HG03135 (cell line): ENCODE data around the gene NME5.
A peak's percentile ranks its signal among the peaks of the same experiment; 100 is the strongest.
"Not testable (repeated sequence)": the region's sequence is repeated elsewhere in the genome, so short reads cannot be mapped to it uniquely, and the experiment has no call there.

Experiments
- ATAC-seq: cut with Tn5 transposase; IDR thresholded peaks from one replicate; pipeline ENCODE4 v1.9.1; 2021; ENCODE audit warnings: mild to moderate bottlenecking, moderate library complexity; ENCODE audit not compliant: unreplicated experiment

NME5 gene, protein sequence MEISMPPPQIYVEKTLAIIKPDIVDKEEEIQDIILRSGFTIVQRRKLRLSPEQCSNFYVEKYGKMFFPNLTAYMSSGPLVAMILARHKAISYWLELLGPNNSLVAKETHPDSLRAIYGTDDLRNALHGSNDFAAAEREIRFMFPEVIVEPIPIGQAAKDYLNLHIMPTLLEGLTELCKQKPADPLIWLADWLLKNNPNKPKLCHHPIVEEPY

DNA sequence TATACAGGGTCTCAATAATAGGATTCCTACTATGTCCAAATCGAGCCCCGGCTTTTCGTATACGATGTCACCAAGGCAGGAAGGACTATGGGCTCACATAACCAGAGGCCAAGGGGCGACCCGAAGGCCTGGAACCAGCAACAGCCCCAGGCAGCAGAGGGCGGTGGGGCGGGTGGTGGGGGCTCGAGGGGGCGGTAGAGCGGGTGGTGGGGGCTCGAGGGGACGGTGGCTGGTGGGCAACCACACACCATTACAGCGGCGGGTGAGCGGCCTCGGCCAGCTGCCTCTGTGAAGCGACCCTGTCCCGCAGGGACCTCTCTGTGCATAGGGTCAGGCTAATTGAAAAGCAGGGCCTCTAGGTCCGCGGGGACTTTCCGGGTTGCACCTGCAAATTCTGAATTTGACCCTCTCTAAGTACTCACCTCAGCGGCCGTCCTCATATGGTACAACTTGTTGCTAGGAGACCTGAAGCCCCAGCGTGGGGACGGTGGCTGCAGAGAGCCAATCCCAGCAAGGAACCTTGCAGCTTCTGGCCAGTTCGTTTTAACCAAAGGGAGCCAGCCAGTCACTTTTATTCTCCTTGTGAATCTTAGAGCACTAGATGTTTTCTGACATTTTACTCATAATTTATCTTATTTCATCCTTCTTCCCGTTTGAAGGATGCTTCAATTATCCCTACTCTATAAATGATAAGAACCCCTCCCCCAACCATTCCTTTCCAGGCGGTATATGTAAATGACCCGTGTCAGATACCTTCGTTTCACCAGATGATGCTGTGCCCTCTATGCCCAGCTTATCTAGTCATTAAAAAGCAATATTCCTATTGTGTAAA is at the start of gene NME5:
Gene NME5, minus strand, starts transcription at position 480 of the 832 bp plus-strand sequence. CDS start 648 bp downstream, outside the sequence.
- no peak for ATAC-seq

DNA sequence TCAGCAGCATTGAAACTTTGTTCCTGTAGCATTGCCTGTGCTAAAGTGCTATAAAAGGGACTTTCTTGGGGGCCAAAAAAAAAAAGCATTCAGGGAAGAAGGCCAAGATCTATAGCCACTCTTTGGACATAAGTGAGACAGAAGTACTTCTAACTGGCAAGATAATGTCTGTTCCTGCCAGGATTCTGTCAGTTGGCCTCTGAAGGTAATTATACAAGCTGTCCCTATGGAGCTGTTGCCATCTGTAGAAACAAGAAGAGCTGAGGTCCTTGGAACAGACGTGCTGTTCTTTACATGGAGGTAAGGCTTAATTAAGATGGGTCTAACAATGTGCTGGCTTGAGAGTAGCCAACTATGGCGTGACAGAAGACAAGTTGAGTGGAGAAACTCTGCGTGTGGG is 49.4 kb upstream of the NME5 start:
- ATAC-seq: no peak

DNA sequence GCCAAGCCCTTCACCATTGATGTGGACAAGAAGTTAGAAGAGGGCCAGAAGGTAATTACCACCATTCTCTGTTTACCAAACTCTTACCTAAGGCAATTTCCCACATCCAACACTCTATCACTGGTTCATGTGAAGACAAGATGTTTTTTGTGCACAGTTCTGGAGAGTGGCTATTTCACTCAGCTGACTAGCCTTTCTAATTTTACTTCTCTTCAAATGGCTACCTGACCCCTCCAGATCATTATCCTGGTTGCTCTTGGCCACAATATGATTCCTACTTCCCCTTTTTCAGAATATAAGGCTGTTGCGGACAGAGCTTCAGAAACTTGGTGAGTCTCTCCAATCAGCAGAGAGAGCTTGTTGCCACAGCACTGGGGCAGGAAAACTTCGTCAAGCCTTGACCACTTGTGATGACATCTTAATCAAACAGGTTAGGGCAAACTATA is 46.8 kb upstream of the NME5 start:
- ATAC-seq: no peak

DNA sequence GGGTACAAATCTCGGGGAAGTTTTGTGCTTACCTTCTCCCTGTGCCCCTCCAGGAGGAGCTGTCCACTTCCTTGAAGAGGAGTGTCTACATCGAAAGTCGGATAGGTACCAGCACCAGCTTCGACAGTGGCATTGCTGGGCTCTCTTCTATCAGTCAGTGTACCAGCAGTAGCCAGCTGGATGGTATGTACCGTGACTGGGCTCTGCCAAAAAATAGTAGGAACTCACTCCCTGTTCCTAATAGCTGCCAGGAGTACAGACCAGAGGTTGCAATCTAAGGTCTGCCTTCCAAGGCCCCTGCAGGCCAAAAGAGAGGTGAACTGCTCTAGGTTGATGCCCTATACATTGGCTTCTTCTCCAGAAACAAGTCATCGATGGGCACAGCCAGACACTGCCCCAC is 43.6 kb upstream of the NME5 start:
- no peak for ATAC-seq

GRCh38 chr5:138180841-138181240 is 41.6 kb upstream of the NME5 start:
- no peak for ATAC-seq

- no peak for ATAC-seq
Measured at GRCh38 chr5:138180183-138180782, 41.1 kb upstream of the NME5 start.

DNA sequence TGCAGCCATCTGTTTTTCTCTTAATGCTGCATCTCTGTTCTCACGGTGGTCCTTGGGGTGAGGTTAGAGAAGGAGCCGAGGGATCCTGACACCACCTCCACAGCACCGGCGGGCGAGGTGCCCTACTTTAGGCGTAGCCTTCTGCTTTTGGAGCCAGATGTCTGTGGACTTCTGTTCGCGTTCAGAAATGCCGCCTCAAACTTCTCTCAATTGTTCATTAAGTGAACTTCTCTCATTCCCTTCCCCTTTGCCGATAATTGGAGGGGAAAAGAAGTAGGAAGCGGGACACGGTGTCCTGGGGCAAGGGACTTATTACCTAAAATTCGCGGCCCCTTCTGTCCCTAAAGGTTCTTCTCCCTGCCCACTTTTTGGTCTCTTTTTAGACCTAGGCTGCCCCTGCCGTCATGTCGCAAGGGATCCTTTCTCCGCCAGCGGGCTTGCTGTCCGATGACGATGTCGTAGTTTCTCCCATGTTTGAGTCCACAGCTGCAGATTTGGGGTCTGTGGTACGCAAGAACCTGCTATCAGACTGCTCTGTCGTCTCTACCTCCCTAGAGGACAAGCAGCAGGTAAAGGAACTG is 40.1 kb upstream of the NME5 start:
- ATAC-seq: no peak

GRCh38 chr5:138178516-138179276 is 39.5 kb upstream of the NME5 start, which contains the start of the genes BRD8 and KIF20A:
Gene BRD8 (minus strand): TSS chr5:138178630. CDS start chr5:138178614, 16 bp downstream.
Gene KIF20A (plus strand): TSS chr5:138179112. CDS start chr5:138179681, 569 bp downstream.
- ATAC-seq: peak; percentile 84

- ATAC-seq: peak; percentile 17
Measured at GRCh38 chr5:138177941-138178515, 38.8 kb upstream of the NME5 start.

DNA sequence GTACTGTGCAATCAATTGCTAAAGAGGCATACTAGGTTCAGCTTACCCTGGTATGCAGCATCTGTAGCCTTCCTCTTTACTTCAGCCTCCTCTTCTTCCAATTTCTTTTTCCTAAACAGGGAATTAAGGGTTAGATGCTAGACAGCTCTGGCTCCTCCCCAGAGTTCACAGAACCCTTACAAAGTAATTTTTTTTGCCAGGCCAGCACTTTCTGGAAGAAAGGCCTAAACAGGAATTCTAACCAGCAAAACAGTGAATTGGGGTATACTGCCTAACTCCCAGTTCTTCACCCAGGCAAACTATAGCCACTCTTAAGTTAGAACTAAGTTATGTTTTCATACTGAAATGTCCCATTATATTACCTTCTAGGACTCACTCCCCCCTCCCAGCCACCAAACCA is 31.1 kb upstream of the NME5 start:
- no peak for ATAC-seq

- no peak for ATAC-seq
Measured at GRCh38 chr5:138169124-138169523, 29.9 kb upstream of the NME5 start.

GRCh38 chr5:138163721-138164120 is 24.5 kb upstream of the NME5 start:
- no peak for ATAC-seq

GRCh38 chr5:138160706-138161105 is 21.5 kb upstream of the NME5 start:
- no peak for ATAC-seq

GRCh38 chr5:138159666-138160065 is 20.4 kb upstream of the NME5 start:
- no peak for ATAC-seq

DNA sequence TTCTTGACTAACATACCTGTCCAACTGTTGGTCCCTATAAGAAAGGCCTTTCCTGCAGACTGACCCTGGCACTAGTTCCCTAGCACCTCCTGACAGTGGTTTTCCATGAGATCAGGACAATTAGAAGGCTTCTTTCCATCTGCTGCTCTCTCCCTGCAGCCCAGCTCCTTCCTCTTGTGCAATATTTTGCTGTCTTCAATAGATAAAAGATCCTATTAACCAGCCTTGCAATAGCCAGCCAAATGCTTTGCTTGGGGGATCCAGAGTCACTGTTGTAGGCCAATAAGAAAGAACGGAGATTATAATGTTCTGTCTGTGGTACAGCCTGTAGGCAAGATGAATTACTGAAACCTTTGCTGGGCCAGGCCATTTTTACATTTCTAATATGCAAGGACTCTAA is 18.4 kb upstream of the NME5 start:
- no peak for ATAC-seq

GRCh38 chr5:138155977-138156376 is 16.7 kb upstream of the NME5 start:
- ATAC-seq: not testable (repeated sequence)

GRCh38 chr5:138149530-138149929 is 10.3 kb upstream of the NME5 start:
- ATAC-seq: no peak

DNA sequence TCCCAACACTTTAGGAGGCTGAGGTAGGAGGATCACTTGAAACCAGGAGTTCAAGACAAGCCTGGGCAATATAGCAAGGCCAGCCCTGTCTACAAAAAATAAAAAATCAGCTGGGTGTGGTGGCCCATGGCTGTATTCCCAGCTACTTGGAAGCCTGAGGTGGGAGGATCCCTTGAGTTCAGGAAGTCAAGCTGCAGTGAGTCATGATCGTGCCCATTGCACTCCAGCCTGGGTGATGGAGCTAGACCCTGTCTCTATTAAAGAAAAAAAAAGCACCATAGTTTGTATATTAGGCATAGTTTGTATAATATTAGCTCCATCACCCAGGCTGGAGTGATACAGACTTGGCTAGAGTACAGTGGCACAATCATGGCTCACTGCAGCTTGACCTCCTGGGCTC is 9.6 kb upstream of the NME5 start:
- no peak for ATAC-seq

GRCh38 chr5:138143578-138143977 is 4.3 kb upstream of the NME5 start:
- not testable (repeated sequence) for ATAC-seq

- ATAC-seq: no peak
Measured at GRCh38 chr5:138141734-138142133, 2.5 kb upstream of the NME5 start.
